Measurements from ENCODE around the gene PDIA6. TPM values are rescaled to one million over a fixed set of nuclear protein-coding genes. Genes with fewer than 3 reads are reported as not detected.
A peak's percentile ranks its signal among the peaks of the same experiment; 100 is the strongest.

PDIA6 gene
- total RNA-seq, 2 experiments from 2014 or later = 161 to 165 TPM

DNA sequence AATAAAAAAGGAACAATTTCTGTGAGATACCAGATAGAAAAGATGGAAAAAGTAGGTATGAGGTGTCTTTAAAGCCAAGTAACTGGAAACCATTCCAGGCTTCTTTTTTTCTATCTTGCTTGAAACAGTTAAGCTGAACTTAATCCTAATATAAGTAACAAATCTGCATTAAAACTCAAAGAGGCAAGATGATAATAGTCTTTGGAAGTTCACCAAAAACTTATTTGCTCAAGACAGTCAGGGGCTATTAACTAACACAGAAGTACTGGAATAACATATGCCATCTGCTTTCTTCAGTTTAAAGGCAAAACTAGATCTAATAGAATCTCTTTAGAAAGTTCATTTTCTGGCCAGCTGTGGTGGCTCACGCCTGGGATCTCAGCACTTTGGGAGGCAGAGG, 18.8 kb downstream of the PDIA6 start:
- ChIA-PET POLR2A (interaction anchor here (1.2 kb wide), 1 partner anchor 19 kb away, joined by 7 read pairs; the partner anchor contains the start of gene PDIA6), CTCF (no interaction called here)
- Mint-ChIP-seq H3K36me3 (ENCODE audit: low read depth) (peaks cover 78% of the 10 kb centered on the region), H3K27me3 (no peaks in the 10 kb centered on the region), H3K4me3 (no peak overlapping the region), H3K4me1 (peaks cover 42% of the 10 kb centered on the region), H3K27ac (no peak overlapping the region), H3K9me3 (no peaks in the 10 kb centered on the region)
- DNase-seq = no peak

DNA sequence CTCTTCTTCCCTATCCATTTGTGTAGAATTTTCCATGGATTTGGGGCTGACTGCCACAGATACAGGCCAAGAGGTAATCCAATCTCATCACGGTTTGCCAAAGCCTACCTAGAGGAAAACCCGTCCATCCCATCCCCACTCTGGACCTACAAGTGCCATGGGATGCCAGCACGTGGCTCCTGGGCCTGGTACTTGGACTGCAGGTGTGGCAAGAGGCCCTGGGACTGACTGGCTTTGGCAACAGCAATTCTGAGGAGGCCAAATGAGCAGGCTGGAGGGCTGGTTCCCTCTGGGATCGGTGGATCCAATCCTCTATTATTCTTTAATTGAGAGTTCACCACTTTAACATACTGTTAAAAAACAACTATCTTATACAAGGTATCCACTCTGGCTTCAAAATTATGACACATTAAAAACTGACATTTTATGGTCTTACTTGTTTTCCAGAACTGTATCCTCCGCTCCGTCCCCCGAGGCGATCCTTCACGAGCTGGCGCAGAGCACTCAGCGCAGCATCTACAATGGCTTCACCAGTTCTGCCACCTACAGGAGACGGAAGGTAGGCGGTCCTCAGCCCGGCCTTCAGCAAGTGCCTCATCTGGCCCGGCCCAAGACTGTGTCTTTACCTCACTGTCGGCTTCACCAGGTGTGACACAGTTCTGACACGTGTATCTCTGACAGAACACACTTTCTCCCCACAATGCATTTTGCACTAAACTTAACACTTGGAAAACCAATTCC, 19.8 kb downstream of the PDIA6 start:
- ChIA-PET CTCF (interaction anchor here (0.5 to 1.7 kb wide), 3 partner anchors 10 to 44 kb away, joined by 3 to 8 read pairs (median 3); no protein-coding TSS in a partner anchor), POLR2A (interaction anchor here (0.8 to 3.9 kb wide), 3 partner anchors 9 to 20 kb away, joined by 3 to 26 read pairs (median 7); partner anchors contain the start of gene PDIA6)
- peaks cover 41% of the 10 kb centered on the region for H3K4me1 Mint-ChIP-seq
- peak; percentile 16 for DNase-seq
- H3K27ac Mint-ChIP-seq = peak overlapping the region; percentile 85
- peaks cover 83% of the 10 kb centered on the region for H3K36me3 Mint-ChIP-seq (ENCODE audit: low read depth)
- no peak overlapping the region for H3K4me3 Mint-ChIP-seq
- H3K9me3 Mint-ChIP-seq = no peaks in the 10 kb centered on the region
- H3K27me3 Mint-ChIP-seq = no peaks in the 10 kb centered on the region

DNA sequence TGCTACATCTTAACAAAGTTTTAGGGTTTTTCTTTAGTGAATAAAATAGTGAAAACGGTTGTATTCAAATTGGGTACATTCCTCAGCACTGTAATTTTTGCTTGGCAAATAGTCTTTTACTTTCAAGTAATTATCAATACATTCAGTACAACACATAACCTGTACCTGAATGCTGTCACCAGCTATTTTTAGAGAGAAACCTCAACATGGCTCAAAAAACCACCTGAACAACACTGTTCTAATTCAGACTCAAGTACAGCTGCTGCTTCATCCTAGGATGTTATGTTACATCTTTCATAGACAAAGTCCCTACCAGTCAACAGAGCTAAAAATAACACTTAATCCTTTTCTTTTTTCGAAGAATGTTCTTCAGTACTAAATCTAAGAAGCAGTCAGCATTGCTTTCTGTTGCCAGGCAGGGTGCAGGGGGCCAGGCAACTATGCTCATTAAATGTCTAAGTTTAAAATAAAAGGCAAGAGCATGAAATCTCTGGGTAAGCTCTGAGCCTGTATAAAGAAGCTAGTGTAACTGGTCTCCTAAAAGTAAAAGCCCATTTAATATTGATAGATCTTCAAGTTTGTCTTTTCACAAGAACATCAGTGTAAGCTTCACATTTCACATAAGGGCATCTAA, 20.5 kb downstream of the PDIA6 start:
- POLR2A ChIA-PET = interaction anchor here (0.7 to 3.9 kb wide), 6 partner anchors 8 to 363 kb away, joined by 3 to 26 read pairs (median 4); partner anchors contain the start of genes NOL10, PDIA6 and SLC66A3
- no peaks in the 10 kb centered on the region for H3K9me3 Mint-ChIP-seq
- H3K4me1 Mint-ChIP-seq = peaks cover 41% of the 10 kb centered on the region
- H3K27me3 Mint-ChIP-seq = no peaks in the 10 kb centered on the region
- H3K36me3 Mint-ChIP-seq (ENCODE audit: low read depth) = peaks cover 84% of the 10 kb centered on the region
- peak; percentile 10 for DNase-seq
- H3K27ac Mint-ChIP-seq = peak overlapping the region; percentile 85
- H3K4me3 Mint-ChIP-seq = no peak overlapping the region
- CTCF ChIA-PET = interaction anchor here (0.5 to 1.7 kb wide), 4 partner anchors 10 to 44 kb away, joined by 3 to 8 read pairs (median 4); no protein-coding TSS in a partner anchor

GRCh38 chr2:10790228-10790973, 22.2 kb downstream of the PDIA6 start:
- Mint-ChIP-seq H3K4me1 (peaks cover 37% of the 10 kb centered on the region), H3K27ac (peak overlapping the region; percentile 85), H3K9me3 (no peaks in the 10 kb centered on the region), H3K36me3 (ENCODE audit: low read depth) (peaks cover 82% of the 10 kb centered on the region), H3K4me3 (peak overlapping the region; percentile 74), H3K27me3 (no peaks in the 10 kb centered on the region)
- ChIA-PET POLR2A (interaction anchor here (0.9 to 3.9 kb wide), 3 partner anchors 9 to 22 kb away, joined by 4 to 26 read pairs (median 5); partner anchors contain the start of gene PDIA6), CTCF (interaction anchor here (1.7 kb wide), 1 partner anchor 8 kb away, joined by 4 read pairs; no protein-coding TSS in a partner anchor)
- peak; percentile 57 for DNase-seq

GRCh38 chr2:10788855-10789254, 23.7 kb downstream of the PDIA6 start:
- Mint-ChIP-seq H3K27ac (no peak overlapping the region), H3K4me1 (peaks cover 35% of the 10 kb centered on the region), H3K4me3 (no peak overlapping the region), H3K27me3 (no peaks in the 10 kb centered on the region), H3K36me3 (ENCODE audit: low read depth) (peaks cover 88% of the 10 kb centered on the region), H3K9me3 (no peaks in the 10 kb centered on the region)
- ChIA-PET POLR2A (interaction anchor here (0.7 to 3.9 kb wide), 2 partner anchors 24 kb away, joined by 3 to 26 read pairs; partner anchors contain the start of gene PDIA6), CTCF (interaction anchor here (0.6 to 0.9 kb wide), 2 partner anchors 47 to 971 kb away, joined by 3 read pairs; no protein-coding TSS in a partner anchor)
- DNase-seq = no peak

DNA sequence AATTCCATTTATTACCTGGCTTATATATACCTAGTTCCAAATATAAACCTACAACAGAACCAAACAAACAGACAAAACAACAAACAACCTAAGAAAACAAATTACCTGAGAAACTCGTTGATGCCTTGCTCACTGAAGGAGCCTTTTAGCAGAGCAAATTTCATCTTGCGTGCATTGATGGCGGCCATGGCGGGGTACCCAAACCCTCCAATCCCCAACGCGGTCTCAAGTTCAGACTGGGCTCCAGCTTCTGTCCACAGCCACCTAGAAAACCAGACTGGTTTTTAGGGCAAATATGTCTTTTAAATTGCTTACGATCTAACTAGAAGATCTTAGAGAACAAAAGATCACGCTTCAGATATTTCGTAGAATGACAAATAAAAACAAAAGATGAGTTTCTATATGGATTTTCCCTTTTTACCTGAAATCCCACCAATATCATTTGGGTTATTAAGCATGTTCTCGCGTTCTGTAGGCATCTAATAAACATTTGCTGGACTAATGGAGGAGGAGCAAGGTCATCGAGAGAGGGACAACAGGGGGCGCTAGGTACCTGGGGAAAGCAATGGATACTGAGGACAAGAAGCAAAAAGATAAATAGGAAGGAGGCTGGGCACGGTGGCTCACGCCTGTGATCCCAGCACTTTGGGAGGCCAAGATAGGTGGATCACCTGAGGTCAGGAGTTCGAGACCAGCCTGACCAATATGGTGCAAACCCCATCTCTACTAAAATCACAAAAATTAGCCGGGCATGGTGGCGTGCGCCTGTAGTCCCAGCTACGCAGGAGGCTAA, 25.2 kb downstream of the PDIA6 start:
- Mint-ChIP-seq H3K9me3 (no peaks in the 10 kb centered on the region), H3K27me3 (no peaks in the 10 kb centered on the region), H3K27ac (peak overlapping the region; percentile 17), H3K4me1 (peaks cover 25% of the 10 kb centered on the region), H3K36me3 (ENCODE audit: low read depth) (peaks cover 89% of the 10 kb centered on the region), H3K4me3 (no peak overlapping the region)
- ChIA-PET CTCF (no interaction called here), POLR2A (no interaction called here)
- peak; percentile 51 for DNase-seq

DNA sequence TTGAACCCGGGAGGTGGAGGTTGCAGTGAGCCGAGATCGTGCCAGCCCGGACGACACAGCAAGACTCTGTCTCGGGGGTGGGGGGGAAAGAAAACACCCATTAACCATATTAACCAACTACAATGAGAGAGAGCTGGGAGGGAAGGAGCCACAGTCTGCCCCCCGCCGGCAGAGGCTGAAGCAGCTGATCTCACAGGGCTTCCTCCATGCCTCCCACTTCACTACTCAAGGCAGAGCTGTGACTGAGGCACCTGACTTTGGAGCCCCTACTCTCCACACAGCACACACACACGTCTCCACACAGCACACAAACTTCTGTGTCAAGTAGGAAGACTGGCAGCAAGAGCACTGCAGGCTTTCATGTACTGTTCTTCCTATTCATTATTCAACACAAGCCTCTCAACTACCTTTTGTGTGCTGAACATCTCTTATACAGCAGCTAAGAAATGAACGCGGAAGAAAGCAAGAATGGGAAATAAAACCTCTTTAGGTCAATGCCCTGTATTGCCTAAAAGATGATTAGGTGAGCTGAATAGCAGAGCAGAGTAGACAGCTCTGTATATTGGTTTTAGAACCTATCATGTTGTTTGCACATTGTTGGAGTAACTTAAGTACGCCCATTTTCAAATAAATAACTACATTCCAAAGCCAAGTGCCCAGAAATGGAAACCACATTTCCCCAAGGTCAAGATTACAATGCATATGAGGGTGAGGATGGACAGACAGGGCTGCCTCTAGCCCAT, 26.2 kb downstream of the PDIA6 start:
- H3K9me3 Mint-ChIP-seq = no peaks in the 10 kb centered on the region
- H3K27ac Mint-ChIP-seq = no peak overlapping the region
- ChIA-PET CTCF (no interaction called here), POLR2A (interaction anchor here (0.7 kb wide), 1 partner anchor 1955 kb away, joined by 3 read pairs; no protein-coding TSS in a partner anchor)
- no peak overlapping the region for H3K4me3 Mint-ChIP-seq
- peaks cover 88% of the 10 kb centered on the region for H3K36me3 Mint-ChIP-seq (ENCODE audit: low read depth)
- H3K27me3 Mint-ChIP-seq = no peaks in the 10 kb centered on the region
- peaks cover 15% of the 10 kb centered on the region for H3K4me1 Mint-ChIP-seq
- no peak for DNase-seq

DNA sequence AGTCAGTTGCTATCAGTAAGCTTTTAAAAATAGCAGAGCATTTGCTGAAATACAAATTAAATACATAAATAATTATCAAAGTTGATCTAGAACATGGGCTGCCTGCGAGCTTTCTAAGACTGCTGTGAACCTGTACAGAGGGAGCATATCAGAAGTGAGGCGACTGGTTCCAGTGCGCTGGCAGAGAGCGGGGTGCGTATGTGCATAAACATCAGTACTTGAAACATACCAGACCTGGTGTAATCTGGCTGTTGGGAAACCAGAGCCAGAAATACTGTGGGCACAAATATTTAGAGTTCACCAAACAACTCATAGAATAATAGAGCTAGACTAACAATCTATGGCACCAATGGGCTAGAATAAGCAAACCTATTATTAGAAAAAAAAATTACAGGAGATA, 27.3 kb downstream of the PDIA6 start:
- no peak for DNase-seq
- peaks cover 4% of the 10 kb centered on the region for H3K4me1 Mint-ChIP-seq
- peaks cover 83% of the 10 kb centered on the region for H3K36me3 Mint-ChIP-seq (ENCODE audit: low read depth)
- H3K27me3 Mint-ChIP-seq = no peaks in the 10 kb centered on the region
- no peak overlapping the region for H3K27ac Mint-ChIP-seq
- no peak overlapping the region for H3K4me3 Mint-ChIP-seq
- CTCF ChIA-PET = interaction anchor here (1.6 kb wide), 1 partner anchor 48 kb away, joined by 4 read pairs; no protein-coding TSS in a partner anchor
- POLR2A ChIA-PET = interaction anchor here (0.7 to 2.0 kb wide), 3 partner anchors 27 to 1954 kb away, joined by 3 to 5 read pairs (median 3); no protein-coding TSS in a partner anchor
- H3K9me3 Mint-ChIP-seq = no peaks in the 10 kb centered on the region

DNA sequence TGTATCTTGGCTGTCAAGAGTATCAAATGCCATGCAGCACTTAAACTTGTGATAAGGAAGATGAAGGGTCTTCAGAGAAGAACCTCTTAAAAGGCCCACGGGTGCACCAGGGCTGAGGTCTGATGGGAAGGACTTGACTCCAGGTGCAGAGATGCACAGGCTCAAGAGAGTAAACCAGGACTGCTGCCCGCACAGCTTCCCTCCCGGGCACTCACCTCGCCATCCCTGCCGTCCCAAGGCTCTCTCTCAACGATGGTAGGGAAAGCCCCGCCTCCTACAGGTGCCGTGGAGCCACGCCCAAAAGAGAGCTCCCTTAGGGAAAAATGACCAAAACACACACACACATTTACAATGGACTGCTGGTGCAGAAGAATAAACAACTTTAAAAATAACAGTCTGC, 27.9 kb downstream of the PDIA6 start:
- H3K4me1 Mint-ChIP-seq = no peaks in the 10 kb centered on the region
- H3K9me3 Mint-ChIP-seq = no peaks in the 10 kb centered on the region
- DNase-seq = peak; percentile 13
- POLR2A ChIA-PET = interaction anchor here (0.9 to 2.0 kb wide), 2 partner anchors 27 to 46 kb away, joined by 3 to 5 read pairs; no protein-coding TSS in a partner anchor
- no peaks in the 10 kb centered on the region for H3K27me3 Mint-ChIP-seq
- no peak overlapping the region for H3K4me3 Mint-ChIP-seq
- no peak overlapping the region for H3K27ac Mint-ChIP-seq
- CTCF ChIA-PET = interaction anchor here (1.6 kb wide), 1 partner anchor 48 kb away, joined by 4 read pairs; no protein-coding TSS in a partner anchor
- H3K36me3 Mint-ChIP-seq (ENCODE audit: low read depth) = peaks cover 84% of the 10 kb centered on the region

- H3K4me1 Mint-ChIP-seq = no peaks in the 10 kb centered on the region
- ChIA-PET CTCF (interaction anchor here (1.9 kb wide), 1 partner anchor 8 kb away, joined by 4 read pairs; no protein-coding TSS in a partner anchor), POLR2A (no interaction called here)
- H3K36me3 Mint-ChIP-seq (ENCODE audit: low read depth) = peaks cover 71% of the 10 kb centered on the region
- no peak overlapping the region for H3K4me3 Mint-ChIP-seq
- H3K9me3 Mint-ChIP-seq = no peaks in the 10 kb centered on the region
- H3K27me3 Mint-ChIP-seq = no peaks in the 10 kb centered on the region
- H3K27ac Mint-ChIP-seq = no peak overlapping the region
- no peak for DNase-seq
Measured at GRCh38 chr2:10783421-10783820, 29.2 kb downstream of the PDIA6 start.

- H3K4me1 Mint-ChIP-seq = no peaks in the 10 kb centered on the region
- peak; percentile 1 for DNase-seq
- H3K27me3 Mint-ChIP-seq = no peaks in the 10 kb centered on the region
- H3K27ac Mint-ChIP-seq = no peak overlapping the region
- ChIA-PET POLR2A (interaction anchor here (1.6 kb wide), 1 partner anchor 9 kb away, joined by 4 read pairs; no protein-coding TSS in a partner anchor), CTCF (interaction anchor here (0.9 to 1.9 kb wide), 2 partner anchors 10 to 14 kb away, joined by 3 to 4 read pairs; no protein-coding TSS in a partner anchor)
- no peaks in the 10 kb centered on the region for H3K9me3 Mint-ChIP-seq
- H3K36me3 Mint-ChIP-seq (ENCODE audit: low read depth) = peaks cover 55% of the 10 kb centered on the region
- H3K4me3 Mint-ChIP-seq = no peak overlapping the region
Measured at GRCh38 chr2:10781746-10782145, 30.8 kb downstream of the PDIA6 start.

Measured in activated CD4-positive, alpha-beta memory T cell treated with anti-CD3 and anti-CD28 coated beads, Interleukin-2, amount 10 ng/mL, durations not matched to agents 7 days and 5 days (primary cell).